ENCODE data around the gene TGM5. TPM values are rescaled to one million over a fixed set of nuclear protein-coding genes. Genes with fewer than 3 reads are reported as not detected.

Gene TGM5
- polyA plus RNA-seq, 2 of the 4 experiments (the other 2 are of a cell fraction) = not detected

DNA sequence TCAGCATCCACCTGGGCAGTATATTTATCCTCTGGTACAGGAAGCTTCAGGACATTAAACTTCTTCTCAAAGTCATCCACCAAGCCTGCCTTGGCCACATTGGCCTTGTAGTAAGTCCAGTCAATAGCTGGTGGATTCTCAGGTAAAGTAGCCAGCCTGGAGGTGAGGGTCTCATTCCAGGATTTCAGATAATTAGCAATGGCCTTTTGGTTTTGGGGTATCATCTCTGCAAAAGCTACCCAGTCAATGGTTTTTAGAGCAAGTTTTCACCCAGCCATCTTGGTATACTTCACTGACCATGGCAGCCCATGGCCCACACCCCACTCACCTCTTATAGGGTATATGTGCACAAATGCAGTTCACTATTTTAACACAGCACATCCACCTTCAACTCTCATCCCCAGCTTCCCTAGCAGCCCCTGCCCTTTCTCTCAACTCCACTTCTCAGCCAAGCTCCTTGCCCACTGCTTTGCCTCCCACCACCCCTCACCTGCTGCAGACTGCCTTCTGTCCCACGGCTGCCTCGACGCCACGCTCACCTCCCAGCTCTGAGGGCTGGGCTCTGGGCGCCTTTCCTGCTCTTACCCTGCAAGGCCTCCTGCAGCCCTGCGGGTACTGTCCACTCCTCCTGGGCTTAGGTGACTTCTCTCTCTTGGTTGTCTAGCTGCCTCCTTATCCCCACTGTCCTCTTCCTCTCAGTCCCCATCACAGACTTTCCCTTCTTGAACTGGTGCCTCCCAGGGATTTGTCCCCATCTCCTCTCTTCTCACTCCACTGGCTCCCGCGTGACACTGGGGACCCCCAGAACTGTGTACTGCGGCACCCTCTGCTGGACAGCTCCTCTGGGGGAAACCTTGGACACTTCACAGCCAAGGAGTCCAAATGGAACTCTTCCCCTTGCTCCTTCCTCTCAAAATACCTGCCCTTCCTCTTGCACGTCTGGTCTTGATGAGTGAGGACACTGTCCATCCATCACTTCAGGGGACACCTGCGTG is 1.7 kb upstream of the TGM5 start:
- CTCF ChIA-PET = interaction anchor here (0.6 to 3.7 kb wide), 4 partner anchors 17 to 43 kb away, joined by 3 to 21 read pairs (median 6); no protein-coding TSS in a partner anchor
- TF ChIP-seq HOXB5 (CRISPR knock-in tag; IDR thresholded peaks at IDR 0.05) = no peak
- no peak for TF ChIP-seq HOXA7 (CRISPR knock-in tag; IDR thresholded peaks at IDR 0.05)
- TF ChIP-seq, protein P1, sequence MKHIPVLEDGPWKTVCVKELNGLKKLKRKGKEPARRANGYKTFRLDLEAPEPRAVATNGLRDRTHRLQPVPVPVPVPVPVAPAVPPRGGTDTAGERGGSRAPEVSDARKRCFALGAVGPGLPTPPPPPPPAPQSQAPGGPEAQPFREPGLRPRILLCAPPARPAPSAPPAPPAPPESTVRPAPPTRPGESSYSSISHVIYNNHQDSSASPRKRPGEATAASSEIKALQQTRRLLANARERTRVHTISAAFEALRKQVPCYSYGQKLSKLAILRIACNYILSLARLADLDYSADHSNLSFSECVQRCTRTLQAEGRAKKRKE (CRISPR knock-in tag; IDR thresholded peaks at IDR 0.05; ENCODE audit: low read depth) = no peak
- TF ChIP-seq FOXS1 (CRISPR knock-in tag; IDR thresholded peaks at IDR 0.05) = no peak
- no peak for TF ChIP-seq MAFK (IDR thresholded peaks at IDR 0.05; ENCODE audit: partially characterized antibody)
- no peak for TF ChIP-seq EP300 (IDR thresholded peaks at IDR 0.05)
- TF ChIP-seq, protein P2, sequence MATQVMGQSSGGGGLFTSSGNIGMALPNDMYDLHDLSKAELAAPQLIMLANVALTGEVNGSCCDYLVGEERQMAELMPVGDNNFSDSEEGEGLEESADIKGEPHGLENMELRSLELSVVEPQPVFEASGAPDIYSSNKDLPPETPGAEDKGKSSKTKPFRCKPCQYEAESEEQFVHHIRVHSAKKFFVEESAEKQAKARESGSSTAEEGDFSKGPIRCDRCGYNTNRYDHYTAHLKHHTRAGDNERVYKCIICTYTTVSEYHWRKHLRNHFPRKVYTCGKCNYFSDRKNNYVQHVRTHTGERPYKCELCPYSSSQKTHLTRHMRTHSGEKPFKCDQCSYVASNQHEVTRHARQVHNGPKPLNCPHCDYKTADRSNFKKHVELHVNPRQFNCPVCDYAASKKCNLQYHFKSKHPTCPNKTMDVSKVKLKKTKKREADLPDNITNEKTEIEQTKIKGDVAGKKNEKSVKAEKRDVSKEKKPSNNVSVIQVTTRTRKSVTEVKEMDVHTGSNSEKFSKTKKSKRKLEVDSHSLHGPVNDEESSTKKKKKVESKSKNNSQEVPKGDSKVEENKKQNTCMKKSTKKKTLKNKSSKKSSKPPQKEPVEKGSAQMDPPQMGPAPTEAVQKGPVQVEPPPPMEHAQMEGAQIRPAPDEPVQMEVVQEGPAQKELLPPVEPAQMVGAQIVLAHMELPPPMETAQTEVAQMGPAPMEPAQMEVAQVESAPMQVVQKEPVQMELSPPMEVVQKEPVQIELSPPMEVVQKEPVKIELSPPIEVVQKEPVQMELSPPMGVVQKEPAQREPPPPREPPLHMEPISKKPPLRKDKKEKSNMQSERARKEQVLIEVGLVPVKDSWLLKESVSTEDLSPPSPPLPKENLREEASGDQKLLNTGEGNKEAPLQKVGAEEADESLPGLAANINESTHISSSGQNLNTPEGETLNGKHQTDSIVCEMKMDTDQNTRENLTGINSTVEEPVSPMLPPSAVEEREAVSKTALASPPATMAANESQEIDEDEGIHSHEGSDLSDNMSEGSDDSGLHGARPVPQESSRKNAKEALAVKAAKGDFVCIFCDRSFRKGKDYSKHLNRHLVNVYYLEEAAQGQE (IDR thresholded peaks at IDR 0.05) = no peak
- TF ChIP-seq HOXB13 (CRISPR knock-in tag; IDR thresholded peaks at IDR 0.05; ENCODE audit: low read depth) = no peak
- H3K4me2 ChIP-seq = no peak overlapping the region
- H3K4me3 ChIP-seq = no peak overlapping the region
- 23% methylated on average over 11 of the region's 11 CpGs for WGBS (ENCODE audit: missing lambda C conversion rate)
- POLR2A ChIA-PET = no interaction called here
- H3K27ac ChIP-seq = no peak overlapping the region
- no peak for DNase-seq (ENCODE audit: low read depth in 1 of 2, low spot score in 1 of 2)
- FAIRE-seq = no peak
- ATAC-seq = peak in 1 of 2 experiments; percentile 29; a peak in 1 of 6 replicates
- no peaks in the 10 kb centered on the region for H3K4me1 ChIP-seq
- H3K9me3 ChIP-seq = no peaks in the 10 kb centered on the region; the same call in 1 of the 3 replicates

DNA sequence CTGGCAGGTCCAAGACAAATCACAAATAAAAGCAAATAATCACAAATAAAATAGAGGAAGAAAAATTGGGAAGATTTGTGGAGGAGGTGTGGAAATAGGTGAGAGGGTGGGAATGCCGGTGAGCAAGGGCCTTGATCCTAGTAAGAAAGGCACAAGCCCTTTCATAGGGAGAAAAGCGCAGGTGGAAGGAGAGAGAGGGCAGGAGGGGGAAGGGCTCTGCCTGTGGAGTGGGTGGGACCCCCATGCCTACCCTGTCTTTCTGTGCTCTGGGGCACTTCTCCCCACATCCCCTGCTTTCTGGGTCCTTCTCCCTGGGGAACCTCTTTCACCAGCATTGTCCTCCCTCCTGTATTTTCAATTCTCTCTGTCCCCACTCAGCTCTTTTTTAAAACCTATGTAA is 711 bp upstream of the TGM5 start:
- no peak overlapping the region for H3K4me3 ChIP-seq
- CTCF ChIA-PET = interaction anchor here (2.4 to 2.6 kb wide), 2 partner anchors 9 to 42 kb away, joined by 9 to 10 read pairs; no protein-coding TSS in a partner anchor
- WGBS (ENCODE audit: missing lambda C conversion rate) = 83% methylated on average over 2 of the region's 2 CpGs

More for the DNA sequence above, 711 bp upstream of the TGM5 start:
- no peaks in the 10 kb centered on the region for H3K4me1 ChIP-seq
- no peak overlapping the region for H3K4me2 ChIP-seq
- no peak overlapping the region for H3K27ac ChIP-seq
- no peak for ATAC-seq
- TF ChIP-seq HOXB5 (CRISPR knock-in tag; IDR thresholded peaks at IDR 0.05) = no peak
- TF ChIP-seq CBX2 (IDR thresholded peaks at IDR 0.05; ENCODE audit: borderline replicate concordance, low read depth) = no peak
- no peak for TF ChIP-seq KDM5A (IDR thresholded peaks at IDR 0.05)
- no peak for TF ChIP-seq HMGXB4 (CRISPR knock-in tag; IDR thresholded peaks at IDR 0.05; ENCODE audit: borderline replicate concordance)
- TF ChIP-seq, protein P3, sequence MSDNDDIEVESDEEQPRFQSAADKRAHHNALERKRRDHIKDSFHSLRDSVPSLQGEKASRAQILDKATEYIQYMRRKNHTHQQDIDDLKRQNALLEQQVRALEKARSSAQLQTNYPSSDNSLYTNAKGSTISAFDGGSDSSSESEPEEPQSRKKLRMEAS (IDR thresholded peaks at IDR 0.05) = no peak
- TF ChIP-seq USF2 (IDR thresholded peaks at IDR 0.05) = no peak
- TF ChIP-seq, protein P1 (CRISPR knock-in tag; IDR thresholded peaks at IDR 0.05; ENCODE audit: low read depth) = no peak
- TF ChIP-seq, protein P4, sequence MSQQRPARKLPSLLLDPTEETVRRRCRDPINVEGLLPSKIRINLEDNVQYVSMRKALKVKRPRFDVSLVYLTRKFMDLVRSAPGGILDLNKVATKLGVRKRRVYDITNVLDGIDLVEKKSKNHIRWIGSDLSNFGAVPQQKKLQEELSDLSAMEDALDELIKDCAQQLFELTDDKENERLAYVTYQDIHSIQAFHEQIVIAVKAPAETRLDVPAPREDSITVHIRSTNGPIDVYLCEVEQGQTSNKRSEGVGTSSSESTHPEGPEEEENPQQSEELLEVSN (IDR thresholded peaks at IDR 0.05; ENCODE audit: borderline replicate concordance, low read depth) = no peak
- no peak for TF ChIP-seq NPAS2 (CRISPR knock-in tag; IDR thresholded peaks at IDR 0.05; ENCODE audit: borderline replicate concordance)
- TF ChIP-seq PHF8 (IDR thresholded peaks at IDR 0.05; ENCODE audit: borderline replicate concordance, low read depth) = no peak
- TF ChIP-seq RFX5 (IDR thresholded peaks at IDR 0.05) = no peak
- no peak for TF ChIP-seq NFE2L2 (conservative IDR thresholded peaks at IDR 0.05; ENCODE audit: low read length)
- POLR2A ChIA-PET = no interaction called here
- H3K9me3 ChIP-seq = no peaks in the 10 kb centered on the region; the same call in 1 of the 3 replicates
- no peak for FAIRE-seq
- no peak for DNase-seq (ENCODE audit: low read depth in 1 of 2, low spot score in 1 of 2)

All from A549 (cell line).